Measurements from ENCODE around the gene PUS10.
"Not testable (repeated sequence)": the region's sequence is repeated elsewhere in the genome, so short reads cannot be mapped to it uniquely, and the experiment has no call there.

PUS10 gene

GRCh38 chr2:61012303-61012702, 5.8 kb downstream of the PUS10 start:
- DNase-seq (ENCODE audit: low spot score) = not testable (repeated sequence)

DNA sequence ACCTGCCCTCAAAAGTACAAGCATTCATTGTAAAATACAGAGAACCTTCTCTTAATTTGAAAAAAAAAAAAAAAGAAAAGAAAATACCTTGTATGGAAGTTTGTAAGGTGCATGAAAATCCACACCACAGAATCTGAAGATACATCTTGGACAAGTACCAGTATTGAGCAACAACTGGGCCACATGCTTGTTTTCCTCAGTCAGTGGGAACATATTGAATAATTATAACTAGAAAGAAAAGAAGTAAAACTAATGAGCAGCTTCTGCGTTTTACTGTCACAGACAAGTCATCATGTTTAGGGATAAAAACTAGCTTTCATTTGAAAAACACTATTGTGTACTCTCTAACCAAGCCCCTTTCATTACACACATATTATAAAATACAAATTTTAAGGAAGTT, 6.4 kb downstream of the PUS10 start:
- no peak for DNase-seq (ENCODE audit: low spot score)

GRCh38 chr2:61009355-61009754, 8.7 kb downstream of the PUS10 start:
- no peak for DNase-seq (ENCODE audit: low spot score)

GRCh38 chr2:61006486-61007105, 11.5 kb downstream of the PUS10 start:
- no peak for DNase-seq (ENCODE audit: low spot score)

DNA sequence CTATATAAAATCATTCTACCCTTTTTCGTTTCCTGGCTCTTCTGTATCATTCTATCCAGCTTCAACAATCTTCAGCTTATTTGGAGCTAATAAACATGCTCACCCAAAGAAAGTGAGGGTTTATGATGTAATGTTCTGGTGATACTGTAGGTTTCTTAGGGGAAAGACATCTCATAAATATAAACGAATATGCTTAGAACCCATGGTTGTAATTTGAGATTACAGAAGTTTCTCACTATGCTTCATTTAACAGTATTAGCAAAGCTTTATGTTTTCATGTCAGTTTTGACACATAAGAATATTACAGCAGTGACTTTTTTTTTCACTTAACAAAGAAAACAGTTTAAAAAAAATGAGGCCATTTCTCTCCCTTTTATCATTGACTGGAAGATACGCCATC, 12.3 kb downstream of the PUS10 start:
- DNase-seq (ENCODE audit: low spot score) = no peak

- DNase-seq (ENCODE audit: low spot score) = peak; percentile 43
Measured at GRCh38 chr2:60998628-60999545, 19.2 kb downstream of the PUS10 start.

- no peak for DNase-seq (ENCODE audit: low spot score)
Measured at GRCh38 chr2:60994131-60994530, 23.9 kb downstream of the PUS10 start.

GRCh38 chr2:60992985-60993392, 25.1 kb downstream of the PUS10 start:
- no peak for DNase-seq (ENCODE audit: low spot score)

- no peak for DNase-seq (ENCODE audit: low spot score)
Measured at GRCh38 chr2:60991644-60992043, 26.4 kb downstream of the PUS10 start.

- DNase-seq (ENCODE audit: low spot score) = no peak
Measured at GRCh38 chr2:60989259-60989658, 28.8 kb downstream of the PUS10 start.

GRCh38 chr2:60987656-60988055, 30.4 kb downstream of the PUS10 start:
- DNase-seq (ENCODE audit: low spot score) = not testable (repeated sequence)

DNA sequence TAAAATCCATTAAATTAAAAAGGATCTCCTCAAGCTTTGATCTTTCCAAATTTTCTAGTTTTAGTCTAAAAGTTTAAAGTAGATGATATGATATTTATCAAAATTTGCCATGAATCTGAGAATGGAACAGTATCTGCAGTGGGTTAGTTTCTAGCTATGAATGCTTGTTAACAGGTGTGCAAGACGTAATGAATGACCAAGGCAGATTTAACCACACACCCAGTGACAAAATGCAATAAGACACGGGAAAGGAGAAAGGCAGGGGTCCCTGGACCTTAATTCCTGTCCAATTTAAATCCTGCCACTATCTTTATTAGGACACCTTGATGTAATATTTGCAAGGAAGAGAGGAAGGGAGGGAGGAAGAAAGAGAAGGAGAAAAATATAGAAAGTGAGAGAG, 31.0 kb downstream of the PUS10 start:
- no peak for DNase-seq (ENCODE audit: low spot score)

DNA sequence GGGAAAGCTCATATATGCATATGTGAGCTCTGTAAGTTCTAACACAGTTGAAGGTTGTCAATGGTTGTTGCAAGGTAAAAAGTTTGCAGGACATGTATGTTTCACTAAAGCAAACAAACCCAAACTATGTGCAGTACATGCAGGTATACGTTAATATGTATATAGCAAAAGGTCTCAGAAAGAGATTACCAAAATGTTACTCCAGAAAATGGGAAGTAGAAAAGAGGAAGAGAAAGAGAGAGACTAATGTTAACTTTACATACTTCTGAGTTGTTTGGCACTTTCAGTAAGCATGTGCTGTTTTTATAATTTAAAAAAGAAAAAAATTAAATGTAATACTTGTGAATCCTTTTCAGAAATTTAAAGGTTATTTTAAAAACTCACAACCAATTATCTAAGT, 33.3 kb downstream of the PUS10 start:
- DNase-seq (ENCODE audit: low spot score) = no peak

GRCh38 chr2:60982066-60982465, 36.0 kb downstream of the PUS10 start:
- DNase-seq (ENCODE audit: low spot score) = not testable (repeated sequence)

GRCh38 chr2:60980071-60980815, 37.8 kb downstream of the PUS10 start:
- no peak for DNase-seq (ENCODE audit: low spot score)

GRCh38 chr2:60979231-60979630, 38.8 kb downstream of the PUS10 start:
- DNase-seq (ENCODE audit: low spot score) = no peak

DNA sequence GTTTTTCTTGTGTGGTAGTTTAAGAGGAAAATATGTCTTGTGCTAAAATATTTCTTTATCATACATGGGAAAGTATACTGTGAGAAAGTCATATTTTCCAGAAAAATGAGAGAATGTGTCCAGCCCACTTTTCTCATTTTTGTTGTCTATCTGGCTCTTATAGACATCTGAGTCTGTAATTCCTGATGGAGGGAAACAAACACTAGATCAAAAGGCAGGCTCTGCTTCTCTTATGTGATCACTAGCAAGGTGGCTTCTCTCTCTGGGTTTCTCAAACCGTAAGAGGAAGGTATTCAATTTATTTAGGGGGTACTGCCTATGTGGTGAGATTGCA, 40.5 kb downstream of the PUS10 start:
- DNase-seq (ENCODE audit: low spot score) = no peak

- no peak for DNase-seq (ENCODE audit: low spot score)
Measured at GRCh38 chr2:60976875-60977561, 41.0 kb downstream of the PUS10 start.

DNA sequence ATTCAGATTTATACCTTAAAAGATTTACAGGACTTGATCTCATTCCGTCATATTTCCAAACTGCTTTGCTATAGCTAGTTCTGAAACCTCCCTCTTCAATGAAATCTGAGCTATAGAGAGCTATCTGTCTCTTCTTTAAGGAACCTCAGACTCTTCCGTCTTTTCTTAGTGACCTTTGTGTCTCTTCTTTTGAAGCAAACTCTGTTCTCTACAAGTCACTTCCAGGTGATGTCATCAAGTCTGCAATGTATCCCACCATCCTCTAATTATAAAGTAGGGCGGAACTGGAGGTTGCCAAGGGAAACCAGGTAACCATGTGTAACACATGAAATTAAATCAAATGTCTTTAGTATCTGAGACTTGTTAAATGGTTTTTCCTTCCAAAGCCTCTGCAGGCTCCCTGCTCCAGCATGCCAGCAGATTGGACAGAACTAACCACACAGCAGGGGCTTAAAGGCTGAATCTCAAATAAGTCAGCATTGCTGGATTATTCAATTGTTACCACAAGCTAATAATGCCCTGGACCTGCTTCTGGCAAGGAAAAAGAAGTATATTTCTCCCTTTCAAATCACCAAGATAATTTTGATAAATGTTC, 41.7 kb downstream of the PUS10 start:
- DNase-seq (ENCODE audit: low spot score) = no peak

GRCh38 chr2:60974652-60975051, 43.4 kb downstream of the PUS10 start:
- no peak for DNase-seq (ENCODE audit: low spot score)

DNA sequence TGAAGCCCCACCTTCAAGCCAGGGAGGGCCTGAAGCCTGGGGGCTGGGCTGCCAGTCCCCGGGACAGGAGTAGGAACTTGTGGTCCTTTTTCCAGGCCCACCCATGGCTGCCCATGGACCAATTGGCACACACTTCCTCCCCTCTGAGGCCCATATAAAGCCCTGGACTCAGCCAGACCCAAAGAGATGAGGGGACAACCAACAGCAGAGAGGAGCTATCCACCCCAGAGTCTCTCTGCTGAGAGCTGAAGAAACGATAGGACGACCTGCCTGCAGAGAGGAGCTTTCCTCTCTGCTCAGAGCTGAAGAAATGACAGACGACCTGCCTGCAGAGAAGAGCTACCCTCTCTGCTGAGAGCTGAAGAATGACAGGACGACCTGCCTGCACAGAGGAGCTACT, 44.4 kb downstream of the PUS10 start:
- DNase-seq (ENCODE audit: low spot score) = no peak

Measured in HuH-7 (cell line).